OCI-LY3 (cell line): ENCODE data around the gene PPDPF.

Experiments used
- CTCF ChIP-seq: fragments of 200-600, 300-600 bp; sonication (generic); IDR thresholded peaks from 2 replicates; pipeline ENCODE4 v1.5.1; 2014; ENCODE audit warnings: antibody characterized with exemption, low read length, low read depth
- EZH2phosphoT487 ChIP-seq: fragments of 200-600 bp; shearing (Covaris generic); IDR thresholded peaks from 2 replicates; pipeline ENCODE4 v1.6.1; 2018; ENCODE audit warnings: antibody characterized with exemption, mixed run types, low read depth

GRCh38 chr20:63472862-63473390, 47.6 kb upstream of the PPDPF start:
- no peak for TF ChIP-seq CTCF
- no peak for TF ChIP-seq EZH2phosphoT487
